K562 (cell line): Measurements from ENCODE around the gene FST. TPM values are rescaled to one million over a fixed set of nuclear protein-coding genes. Genes with fewer than 3 reads are reported as not detected.

Source experiments
- ATAC-seq: fragments of 200-7000 bp; cut with Tn5 transposase; 3 replicates; pipeline ENCODE4 v1.9.1; 2020; ENCODE audit warnings: moderate library complexity
- BruUV-seq: library from RNA; stranded (reverse); fragments of 400-500 nt; replicated peaks from 2 replicates; lab custom pipeline; 2021; lab: Mats Ljungman, UMichigan
- CTCF ChIA-PET: fragments of 300-600 bp; formaldehyde crosslinking; extraction: SDS; loops from one replicate; lab custom pipeline; 2021; ENCODE audit warnings: low intra/inter-chr PET ratio; lab: Yijun Ruan, JAX
- POLR2A ChIA-PET: fragments of 300-600, 350-650 bp; sonication (Branson Sonifier 250); formaldehyde crosslinking; extraction: SDS; loops from one replicate; lab custom pipeline; 2021; ENCODE audit warnings: antibody characterized with exemption, inconsistent platforms; lab: Yijun Ruan, JAX
- DNase-seq, 4 experiments: peaks; one replicate each; pipeline versions ENCODE4 v3.0.0 to v3.0.0-alpha.2; 2011 to 2018; ENCODE audit warnings: low spot score in 3 of 4, mixed read lengths in 3 of 4; ENCODE audit errors: extremely low read depth in 1 of 4
- FAIRE-seq: peaks from 2 replicates; lab custom pipeline; 2011; peaks lifted over from hg19 to GRCh38; lab: Jason Lieb, UNC
- H2AFZ ChIP-seq: 2 replicates; pipeline ENCODE4 v1.6.0; 2011; ENCODE audit warnings: low read depth, low read length, control low read depth, inconsistent platforms
- H3K27ac ChIP-seq: fragments of 200-600 bp; 3 replicates; pipeline ENCODE4 v1.8.0; 2011; ENCODE audit warnings: low read depth, mild to moderate bottlenecking, control low read depth, inconsistent platforms, low read length, moderate library complexity, mixed read lengths; ENCODE audit errors: extremely low read depth
- H3K27me3 ChIP-seq, 2 experiments: fragments of 300-600 bp in 1 of 2; 2 replicates in 1 of 2; 3 replicates in 1 of 2; pipeline versions ENCODE4 v1.6.0 to v1.8.0; 2011; ENCODE audit warnings: inconsistent platforms in 2 of 2, low read length in 2 of 2, mild to moderate bottlenecking in 1 of 2, mixed read lengths in 1 of 2, moderate library complexity in 1 of 2; ENCODE audit not compliant: control insufficient read depth in 2 of 2, insufficient read depth in 2 of 2
- H3K36me3 ChIP-seq: fragments of 300-600 bp; 3 replicates; pipeline ENCODE4 v1.8.0; 2011; ENCODE audit warnings: mild to moderate bottlenecking, low read length, inconsistent platforms; ENCODE audit not compliant: control insufficient read depth, insufficient read depth
- H3K4me1 ChIP-seq, 2 experiments: fragments of 200-600 bp in 1 of 2; replicated peaks in 1 of 2; 2 replicates in 1 of 2; 3 replicates in 1 of 2; pipeline versions ENCODE4 v1.5.1 to v1.8.0; 2011; ENCODE audit warnings: inconsistent platforms in 2 of 2, low read length in 2 of 2, mild to moderate bottlenecking in 1 of 2, mixed read lengths in 1 of 2, moderate library complexity in 1 of 2; ENCODE audit not compliant: control insufficient read depth in 2 of 2, insufficient read depth in 2 of 2
- H3K4me2 ChIP-seq: 2 replicates; pipeline ENCODE4 v1.6.1; 2011; ENCODE audit warnings: low read length, control low read depth, inconsistent platforms, mixed read lengths; ENCODE audit not compliant: insufficient read depth
- H3K4me3 ChIP-seq: fragments of 200-600 bp; sonication (generic), shearing (Covaris generic); 2 replicates; pipeline ENCODE4 v1.5.1; 2016; ENCODE audit warnings: control low read depth, inconsistent platforms
- H3K79me2 ChIP-seq: fragments of 200-600 bp; 3 replicates; pipeline ENCODE4 v1.8.0; 2011; ENCODE audit warnings: low read length, inconsistent platforms; ENCODE audit not compliant: control insufficient read depth, insufficient read depth
- H3K9ac ChIP-seq, 2 experiments: 2 replicates each; pipeline versions ENCODE4 v1.6.0 to v1.6.1; 2011; ENCODE audit warnings: low read depth in 2 of 2, low read length in 2 of 2, control low read depth in 1 of 2, inconsistent platforms in 1 of 2, mild to moderate bottlenecking in 1 of 2, mixed read lengths in 1 of 2; ENCODE audit not compliant: insufficient read depth in 1 of 2
- H3K9me1 ChIP-seq: one replicate; pipeline ENCODE4 v1.6.0; 2011; ENCODE audit warnings: inconsistent platforms, mild to moderate bottlenecking, low read length, moderate library complexity; ENCODE audit not compliant: control insufficient read depth, insufficient read depth
- H3K9me3 ChIP-seq: replicated peaks from 2 replicates; pipeline ENCODE4 v1.5.1; 2011; ENCODE audit warnings: low read depth, low read length, inconsistent platforms; ENCODE audit not compliant: control insufficient read depth, insufficient read depth
- H4K20me1 ChIP-seq: replicated peaks from 2 replicates; pipeline ENCODE4 v1.6.1; 2011; ENCODE audit warnings: low read length, inconsistent platforms, mixed read lengths; ENCODE audit not compliant: control insufficient read depth, insufficient read depth
- CBX1 ChIP-seq: sonication (generic); IDR thresholded peaks from 2 replicates; pipeline ENCODE4 v1.6.1; 2016; ENCODE audit warnings: antibody characterized with exemption, low read depth, mild to moderate bottlenecking
- ETV1 ChIP-seq: fragments of 450-650 bp; conservative IDR thresholded peaks from 2 replicates; pipeline ENCODE4 v1.6.1; 2016; ENCODE audit warnings: missing genetic modification characterization, control low read depth, low read depth, missing compliant biosample characterization
- LEF1 ChIP-seq: fragments of 450-650 bp; IDR thresholded peaks from 2 replicates; pipeline ENCODE4 v1.6.1; 2016; ENCODE audit warnings: mild to moderate bottlenecking
- TGIF2 ChIP-seq: sonication (generic); formaldehyde crosslinking; IDR thresholded peaks from 2 replicates; pipeline ENCODE4 v1.8.1; 2022; ENCODE audit warnings: mild to moderate bottlenecking, missing genetic modification reagents, moderate library complexity
- ZBTB8A ChIP-seq: fragments of 450-650 bp; IDR thresholded peaks from 2 replicates; pipeline ENCODE4 v1.6.1; 2018; ENCODE audit warnings: mild to moderate bottlenecking, moderate library complexity; ENCODE audit not compliant: partially characterized antibody
- ZNF146 ChIP-seq: IDR thresholded peaks from one replicate; pipeline ENCODE4 v1.6.1; 2018; ENCODE audit warnings: missing compliant biosample characterization; ENCODE audit not compliant: unreplicated experiment
- in situ Hi-C: fragments of 300-500 bp; cut with MboI; formaldehyde crosslinking; loops from 4 replicates; pipeline ENCODE4 v1.15.0; 2018; ENCODE audit warnings: inconsistent platforms, mixed read lengths
- intact Hi-C: fragments of 100-400 bp; cut with micrococcal nuclease; formaldehyde crosslinking; loops from 2 replicates; pipeline ENCODE4 v1.14.2; 2022
- polyA plus RNA-seq, 8 experiments: library from polyadenylated mRNA; depleted of rRNA in 4 of 8; stranded (reverse) in 5 of 8; unstranded in 3 of 8; fragments of >200 nt; fragmentation: Nextera tagmentation in 2 of 8; fragmentation: Illumina TruSeq in 1 of 8; extraction: Ambion mirVana in 2 of 8; extraction: Trizol in 1 of 8; gene quantifications; 2 replicates each; pipeline versions ENCODE4 v1.2.1 to v1.2.3, GENCODE V29; 2011 to 2014; ENCODE audit warnings: inconsistent platforms in 1 of 8, missing spikeins in 1 of 8
- total RNA-seq, 7 experiments: library from RNA; depleted of rRNA in 6 of 7; stranded (reverse); fragments of >200 nt in 6 of 7; fragmentation: Illumina TruSeq in 2 of 7; extraction: Trizol in 2 of 7; gene quantifications; 2 replicates each; pipeline versions ENCODE4 v1.2.1 to v1.2.3, GENCODE V29; 2011 to 2021; ENCODE audit warnings: low replicate concordance in 1 of 7

Gene FST
- total and polyA plus RNA-seq, 9 of the 15 experiments (the other 6 are each of a cell fraction or from before 2014, with no cell fraction given): 0.03 to 0.27 TPM; not detected in 7

GRCh38 chr5:53520813-53521212, 40.4 kb downstream of the FST start:
- CTCF ChIA-PET: no interaction called here
- no peak overlapping the region for H3K27ac ChIP-seq
- no peaks in the 10 kb centered on the region for H4K20me1 ChIP-seq
- intact Hi-C loops: no loop called here
- H3K9me1 ChIP-seq: no peaks in the 10 kb centered on the region
- no peak for DNase-seq
- no peak overlapping the region for H3K9ac ChIP-seq
- TF ChIP-seq ZBTB8A: no peak
- TF ChIP-seq ETV1 (tag): no peak
- TF ChIP-seq TGIF2 (CRISPR knock-in tag): no peak
- TF ChIP-seq LEF1: no peak
- no peak for TF ChIP-seq CBX1
- TF ChIP-seq ZNF146 (CRISPR knock-in tag): peak; percentile 75
- TF ChIP-seq, all 486 proteins: peak for 1
- no peak overlapping the region for H3K4me3 ChIP-seq
- H3K4me2 ChIP-seq: no peak overlapping the region
- POLR2A ChIA-PET: no interaction called here
- H3K4me1 ChIP-seq: no peaks in the 10 kb centered on the region
- no peaks in the 10 kb centered on the region for H3K9me3 ChIP-seq
- H3K27me3 ChIP-seq: no peaks in the 10 kb centered on the region
- ATAC-seq (no peak), FAIRE-seq (no peak)
- no TSS peak for BruUV-seq
- H3K79me2 ChIP-seq: no peaks in the 10 kb centered on the region
- H2AFZ ChIP-seq: no peak overlapping the region
- in situ Hi-C loops: no loop called here
- no peaks in the 10 kb centered on the region for H3K36me3 ChIP-seq

Other genes with a start within 250 kb of the FST start
- 68.7 and 84.2 TPM in 2 replicates for gene NDUFS4, start 80.0 kb downstream of the FST start, total RNA-seq (2014; rRNA removed)
- gene NDUFS4, start 80.0 kb downstream of the FST start, total RNA-seq (2014; rRNA removed; fragmentation: Illumina TruSeq; extraction: Trizol): 122 and 132 TPM in 2 replicates
- 104 and 113 TPM in 2 replicates for gene NDUFS4, start 80.0 kb downstream of the FST start, total RNA-seq (2015; rRNA removed; fragmentation: Illumina TruSeq; extraction: Trizol)
- 70.3 and 74.1 TPM in 2 replicates for gene NDUFS4, start 80.0 kb downstream of the FST start, total RNA-seq (2021)
- gene NDUFS4, start 80.0 kb downstream of the FST start, polyA plus RNA-seq (2011; rRNA removed): 114 and 140 TPM in 2 replicates
- 72.2 and 84.3 TPM in 2 replicates for gene NDUFS4, start 80.0 kb downstream of the FST start, polyA plus RNA-seq (2014; fragmentation: Illumina TruSeq; extraction: Trizol)
- 100 to 1,000 TPM; 292 to 313 TPM for gene NDUFS4, start 80.0 kb downstream of the FST start, polyA plus RNA-seq (2014; fragmentation: Nextera tagmentation; extraction: Ambion mirVana)
- gene NDUFS4, start 80.0 kb downstream of the FST start, polyA plus RNA-seq (2014; rRNA removed): 84.0 and 90.3 TPM in 2 replicates